Spleen (tissue), 11 donors: Measurements from ENCODE around the gene PSAT1. TPM values are rescaled to one million over a fixed set of nuclear protein-coding genes. Genes with fewer than 3 reads are reported as not detected.
A peak's percentile ranks its signal among the peaks of the same experiment; 100 is the strongest.

Experiments used
- DNase-seq: peaks from one replicate; pipeline ENCODE4 v3.0.0-alpha.2; 2020
- H3K27ac ChIP-seq, 8 donors: fragments of 200-600 bp; sonication (generic) in 7 of 8; 1 replicate in 4 of 8; 2 replicates in 4 of 8; pipeline versions ENCODE4 v1.5.0 to v1.8.0; 2016 to 2021; ENCODE audit warnings: inconsistent platforms in 4 of 8, mild to moderate bottlenecking in 4 of 8, moderate library complexity in 1 of 8
- H3K27me3 ChIP-seq, 7 donors: fragments of 200-600 bp; sonication (generic) in 6 of 7; replicated peaks in 1 of 7; 1 replicate in 4 of 7; 2 replicates in 3 of 7; pipeline versions ENCODE4 v1.5.0 to v1.8.0; 2016 to 2021; ENCODE audit warnings: inconsistent platforms in 3 of 7, mild to moderate bottlenecking in 1 of 7
- H3K36me3 ChIP-seq, 6 donors: fragments of 200-600 bp; sonication (generic) in 5 of 6; 1 replicate in 4 of 6; 2 replicates in 2 of 6; pipeline versions ENCODE4 v1.5.0 to v1.8.0; 2016 to 2021; ENCODE audit warnings: inconsistent platforms in 2 of 6
- H3K4me1 ChIP-seq, 6 donors: fragments of 200-600 bp; sonication (generic) in 5 of 6; 1 replicate in 3 of 6; 2 replicates in 3 of 6; pipeline versions ENCODE4 v1.5.0 to v1.8.0; 2016 to 2021; ENCODE audit warnings: inconsistent platforms in 3 of 6
- H3K4me3 ChIP-seq, 8 donors: fragments of 200-600 bp; sonication (generic) in 7 of 8; 1 replicate in 4 of 8; 2 replicates in 4 of 8; pipeline versions ENCODE4 v1.5.0 to v1.8.0; 2016 to 2021; ENCODE audit warnings: inconsistent platforms in 4 of 8, mild to moderate bottlenecking in 4 of 8, moderate library complexity in 2 of 8
- H3K9me3 ChIP-seq, 8 donors: fragments of 200-600 bp; sonication (generic) in 7 of 8; 1 replicate in 4 of 8; 2 replicates in 4 of 8; pipeline versions ENCODE4 v1.5.0 to v1.8.0; 2016 to 2021; ENCODE audit warnings: inconsistent platforms in 4 of 8
- CTCF ChIP-seq, 11 experiments: fragments of 200-600 bp in 7 of 11; fragments of 450-650 bp in 4 of 11; sonication (generic) in 4 of 11; IDR thresholded peaks in 8 of 11; conservative IDR thresholded peaks in 3 of 11; 1 replicate in 7 of 11; 2 replicates in 4 of 11; pipeline versions ENCODE4 v1.4.0 to v1.8.0; 2016 to 2021; ENCODE audit warnings: antibody characterized with exemption in 11 of 11, inconsistent platforms in 4 of 11, mild to moderate bottlenecking in 1 of 11
- POLR2A ChIP-seq, 3 donors: fragments of 450-650 bp; IDR thresholded peaks; one replicate each; pipeline ENCODE4 v1.5.1; 2017; ENCODE audit warnings: antibody characterized with exemption in 3 of 3, mild to moderate bottlenecking in 1 of 3
- POLR2AphosphoS5 ChIP-seq, 3 donors: sonication (generic); formaldehyde crosslinking; IDR thresholded peaks; one replicate each; pipeline ENCODE4 v1.5.1; 2017; ENCODE audit warnings: antibody characterized with exemption in 3 of 3
- WGBS, 5 donors: extraction: QIAGEN DNeasy Blood & Tissue Kit in 3 of 5; methylation state at CpG; one replicate each; pipeline versions ENCODE4 v1.1.5 to v1.1.7; 2013 to 2018; 5-methylcytosine and 5-hydroxymethylcytosine counted together
- intact Hi-C: fragments of 100-400 bp; cut with DNase I; formaldehyde crosslinking; loops from one replicate; pipeline ENCODE4 v1.15.0; 2023; ENCODE audit warnings: low total_unique reads
- polyA plus RNA-seq, 3 donors: library from polyadenylated mRNA; stranded (reverse); fragments of 200-250 nt; gene quantifications; one replicate each; pipeline ENCODE4 v1.2.1, GENCODE V29; 2013
- total RNA-seq, 7 donors: library from RNA; depleted of rRNA in 3 of 7; stranded (reverse); fragments of >200 nt in 3 of 7; fragmentation: NEBNext Ultra II Directional in 4 of 7; extraction: Animal tissue kit (Norgen Biotek cat#: 25700) in 4 of 7; gene quantifications; one replicate each; pipeline versions ENCODE4 v1.1.0 to v1.2.1, GENCODE V29; 2016 to 2021
- donor health status: healthy with polysubstance abuse.
- donor health status: DM: no; HTN: no; CAD: no; lungs with moderate emphysema.
- donor health status: DM: no; HTN: no; CAD: no.
- donor health status: Bipolar disorder and iron deficiency.
- donor health status: healthy.
- donor health status: DM: no; HTN: no; CAD: no.
- donor health status: DM: yes; HTN: yes; CAD: no.

Gene PSAT1
- total and polyA plus RNA-seq, 10 donors, result 2.7 to 14.0 (median 6.6) TPM

- intact Hi-C loops, result no loop called here
- 53 to 63% (median 58%) methylated on average over 4 of the region's 4 CpGs for WGBS, 5 donors
- Histone ChIP-seq H3K27me3 (peaks cover 0 to 14% (median 0%) of the 10 kb centered on the region in 7 donors), H3K36me3 (no peaks in the 10 kb centered on the region), H3K4me3 (no peak overlapping the region), H3K4me1 (no peaks in the 10 kb centered on the region), H3K9me3 (no peaks in the 10 kb centered on the region), H3K27ac (no peak overlapping the region)
- DNase-seq, result no peak
- TF ChIP-seq POLR2A (IDR thresholded peaks at IDR 0.05), result no peak
- TF ChIP-seq CTCF (IDR thresholded peaks at IDR 0.05 in 8 of 11, conservative IDR thresholded peaks at IDR 0.05 in 3 of 11), result peak in 3 of 11 experiments; percentile 20 to 36 (median 24)
- TF ChIP-seq POLR2AphosphoS5 (IDR thresholded peaks at IDR 0.05), result no peak
Observed at GRCh38 chr9:78365748-78366697, 69.1 kb downstream of the PSAT1 start.

GRCh38 chr9:78366827-78367226, 69.9 kb downstream of the PSAT1 start:
- H3K36me3 ChIP-seq, result no peaks in the 10 kb centered on the region
- H3K4me1 ChIP-seq, result no peaks in the 10 kb centered on the region
- H3K27ac ChIP-seq, result no peak overlapping the region
- TF ChIP-seq CTCF (IDR thresholded peaks at IDR 0.05 in 8 of 11, conservative IDR thresholded peaks at IDR 0.05 in 3 of 11) (no peak), POLR2AphosphoS5 (IDR thresholded peaks at IDR 0.05) (no peak), POLR2A (IDR thresholded peaks at IDR 0.05) (no peak)
- WGBS, 5 donors, result 86 to 95% (median 91%) methylated on average over 3 of the region's 3 CpGs
- intact Hi-C loops, result no loop called here
- peaks cover 0 to 22% (median 1%) of the 10 kb centered on the region in 7 donors for H3K27me3 ChIP-seq
- no peaks in the 10 kb centered on the region for H3K9me3 ChIP-seq
- H3K4me3 ChIP-seq, result no peak overlapping the region
- DNase-seq, result no peak

- intact Hi-C loops, result no loop called here
- DNase-seq, result no peak
- Histone ChIP-seq H3K27me3 (peaks cover 0 to 28% (median 5%) of the 10 kb centered on the region in 7 donors), H3K4me3 (no peak overlapping the region), H3K27ac (no peak overlapping the region), H3K4me1 (no peaks in the 10 kb centered on the region), H3K36me3 (no peaks in the 10 kb centered on the region), H3K9me3 (no peaks in the 10 kb centered on the region)
- TF ChIP-seq POLR2A (IDR thresholded peaks at IDR 0.05), result no peak
- TF ChIP-seq CTCF (IDR thresholded peaks at IDR 0.05 in 8 of 11, conservative IDR thresholded peaks at IDR 0.05 in 3 of 11), result no peak
- no peak for TF ChIP-seq POLR2AphosphoS5 (IDR thresholded peaks at IDR 0.05)
- 61 to 83% (median 73%) methylated on average over 6 of the region's 6 CpGs for WGBS, 5 donors
Observed at GRCh38 chr9:78368236-78368635, 71.3 kb downstream of the PSAT1 start.

- intact Hi-C loops, result loop anchor here (5.0 kb wide), 1 partner anchor 107 kb away; no protein-coding TSS in a partner anchor
- no peak overlapping the region for H3K27ac ChIP-seq
- H3K9me3 ChIP-seq, result no peaks in the 10 kb centered on the region
- peaks cover 0 to 36% (median 5%) of the 10 kb centered on the region in 7 donors for H3K27me3 ChIP-seq
- TF ChIP-seq POLR2A (IDR thresholded peaks at IDR 0.05) (no peak), CTCF (IDR thresholded peaks at IDR 0.05 in 8 of 11, conservative IDR thresholded peaks at IDR 0.05 in 3 of 11) (peak; percentile 27 to 80 (median 63)), POLR2AphosphoS5 (IDR thresholded peaks at IDR 0.05) (no peak)
- 30 to 46% (median 38%) methylated on average over 8 of the region's 8 CpGs for WGBS, 5 donors
- H3K4me3 ChIP-seq, result no peak overlapping the region
- H3K4me1 ChIP-seq, result no peaks in the 10 kb centered on the region
- H3K36me3 ChIP-seq, result no peaks in the 10 kb centered on the region
- DNase-seq, result peak; percentile 83
Observed at GRCh38 chr9:78369639-78370219, 72.8 kb downstream of the PSAT1 start.
